OCI-M1 (cell line): ENCODE measurements around the gene RTL5.
"Not testable (repeated sequence)": the region's sequence is repeated elsewhere in the genome, so short reads cannot be mapped to it uniquely, and the experiment has no call there.

Source experiments
- DNase-seq: peaks from one replicate; lab custom pipeline; 2025; lab: John Stamatoyannopoulos, UW

RTL5 gene

GRCh38 chrX:72131317-72132294 lies at the start of gene RTL5:
TSS of gene RTL5 (minus strand) at chrX:72131915.
- DNase-seq = peak; percentile 72

GRCh38 chrX:72180539-72180938 lies 48.8 kb upstream of the RTL5 start:
- no peak for DNase-seq

DNA sequence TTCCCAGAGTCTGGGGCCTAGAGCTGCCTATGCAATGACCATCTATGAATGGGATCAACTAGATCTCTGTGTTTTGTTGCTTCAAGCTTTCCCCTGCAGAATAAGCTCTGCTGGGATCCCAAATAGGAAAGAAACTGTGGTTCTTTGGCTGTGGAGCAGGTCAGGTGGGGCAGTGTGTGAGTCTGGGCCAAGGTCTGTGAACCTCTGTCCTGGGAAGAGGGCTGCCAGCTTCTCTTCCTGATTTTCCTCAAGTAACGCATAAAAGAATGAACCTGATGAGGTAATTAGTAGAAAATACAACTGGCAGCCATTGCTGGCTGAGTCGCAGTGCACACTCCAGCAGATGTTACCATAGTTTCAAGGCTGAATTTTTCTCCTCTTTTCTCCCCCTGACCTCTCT lies 45.3 kb upstream of the RTL5 start:
- no peak for DNase-seq

DNA sequence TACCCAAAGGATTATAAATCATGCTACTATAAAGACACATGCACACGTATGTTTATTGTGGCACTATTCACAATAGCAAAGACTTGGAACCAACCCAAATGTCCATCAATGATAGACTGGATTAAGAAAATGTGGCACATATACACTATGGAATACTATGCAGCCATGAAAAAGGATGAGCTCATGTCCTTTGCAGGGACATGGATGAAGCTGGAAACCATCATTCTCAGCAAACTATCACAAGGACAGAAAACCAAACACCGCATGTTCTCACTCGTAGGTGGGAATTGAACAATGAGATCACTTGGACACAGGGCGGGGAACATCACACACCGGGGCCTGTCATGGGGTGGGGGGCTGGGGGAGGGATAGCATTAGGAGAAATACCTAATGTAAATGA lies 44.6 kb upstream of the RTL5 start:
- DNase-seq = not testable (repeated sequence)

DNA sequence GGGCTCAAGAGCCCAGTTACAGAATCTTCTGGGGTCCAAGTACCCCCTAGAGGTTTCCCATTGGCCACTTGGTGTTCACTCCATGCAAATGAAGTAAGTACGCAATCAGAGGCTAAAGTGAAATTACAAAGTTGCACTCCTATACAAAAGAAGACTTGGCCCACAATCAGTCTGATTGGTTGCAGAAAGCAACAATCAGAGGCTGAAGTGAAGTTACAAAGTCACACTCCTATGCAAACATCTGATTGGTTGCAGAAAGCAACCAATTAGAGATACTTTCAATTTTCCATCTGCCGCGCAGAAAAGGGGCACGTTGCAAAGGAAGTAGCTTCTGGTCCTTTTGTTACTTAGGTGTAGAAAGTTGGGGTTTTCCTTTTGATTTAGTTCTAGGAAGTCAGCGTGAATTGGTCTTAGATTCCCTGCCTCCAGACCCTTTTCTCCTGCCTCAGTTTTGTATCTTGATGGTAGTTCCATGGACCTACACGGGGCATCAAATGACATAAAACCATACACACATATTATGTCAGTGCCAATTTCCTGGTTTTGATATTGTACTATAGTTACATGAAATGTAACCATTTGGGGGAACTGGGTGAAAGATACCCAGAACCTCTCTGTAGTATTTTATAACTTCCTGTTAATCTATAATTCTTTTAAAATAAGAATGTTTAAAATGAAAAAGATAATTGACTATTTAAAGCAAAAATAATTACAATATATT lies 37.5 kb upstream of the RTL5 start:
- DNase-seq = peak; percentile 90

- DNase-seq = no peak
These were observed 33.8 kb upstream of the RTL5 start for GRCh38 chrX:72165551-72165950.

DNA sequence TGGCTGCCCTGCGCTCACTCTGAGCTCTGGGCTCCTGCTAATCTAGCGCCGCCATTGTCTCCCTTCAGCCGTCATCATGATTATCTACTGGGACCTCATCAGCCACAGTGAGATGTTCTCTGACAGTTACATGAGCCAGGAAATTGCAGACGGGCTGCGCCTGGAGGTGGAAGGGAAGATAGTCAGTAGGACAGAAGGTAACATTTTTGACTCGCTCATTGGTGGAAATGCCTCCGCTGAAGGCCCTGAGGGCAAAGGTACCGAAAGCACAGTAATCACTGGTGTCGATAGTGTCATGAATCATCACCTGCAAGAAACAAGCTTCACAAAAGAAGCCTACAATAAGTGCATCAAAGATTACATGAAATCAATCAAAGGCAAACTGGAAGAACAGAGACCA lies 28.1 kb upstream of the RTL5 start:
- DNase-seq = no peak

DNA sequence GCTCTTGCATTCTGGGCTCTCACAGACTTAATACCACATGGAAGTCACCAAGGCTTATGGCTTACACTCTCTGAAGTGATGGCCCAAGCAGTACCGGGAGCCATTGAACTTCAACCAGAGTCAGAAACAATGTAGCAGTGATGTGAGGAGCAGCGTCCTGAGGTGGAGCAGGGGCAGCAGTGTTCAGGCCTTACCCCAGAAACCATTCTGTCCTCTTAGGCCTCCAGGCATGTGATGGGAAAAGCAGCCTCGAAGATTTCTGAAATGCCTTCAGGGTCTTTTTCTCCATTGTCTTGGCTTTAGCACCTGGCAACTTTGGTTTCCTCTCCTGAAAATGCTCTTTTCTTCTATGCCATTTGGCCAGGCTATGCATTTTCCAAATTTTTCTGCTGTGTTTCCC lies 27.1 kb upstream of the RTL5 start:
- no peak for DNase-seq

DNA sequence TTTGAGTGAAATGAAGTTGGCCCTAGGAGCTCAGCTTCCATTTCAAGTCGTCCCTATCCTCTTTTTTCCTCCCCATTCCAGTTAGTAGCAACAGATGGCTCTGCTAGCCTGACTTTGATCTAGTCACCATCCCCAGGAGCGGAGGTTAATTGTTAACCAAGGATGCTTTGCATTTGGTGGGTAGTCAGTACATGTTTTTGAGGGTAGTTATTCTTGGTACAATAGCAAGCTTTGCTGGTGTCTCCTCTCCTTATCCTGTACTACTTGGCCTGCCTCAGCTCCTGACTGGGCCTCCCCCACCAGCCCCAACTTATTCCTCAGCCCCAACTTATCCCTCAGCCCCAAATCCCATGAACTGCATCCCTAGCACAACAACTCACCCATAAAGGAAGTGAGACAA lies 14.8 kb upstream of the RTL5 start:
- no peak for DNase-seq

DNA sequence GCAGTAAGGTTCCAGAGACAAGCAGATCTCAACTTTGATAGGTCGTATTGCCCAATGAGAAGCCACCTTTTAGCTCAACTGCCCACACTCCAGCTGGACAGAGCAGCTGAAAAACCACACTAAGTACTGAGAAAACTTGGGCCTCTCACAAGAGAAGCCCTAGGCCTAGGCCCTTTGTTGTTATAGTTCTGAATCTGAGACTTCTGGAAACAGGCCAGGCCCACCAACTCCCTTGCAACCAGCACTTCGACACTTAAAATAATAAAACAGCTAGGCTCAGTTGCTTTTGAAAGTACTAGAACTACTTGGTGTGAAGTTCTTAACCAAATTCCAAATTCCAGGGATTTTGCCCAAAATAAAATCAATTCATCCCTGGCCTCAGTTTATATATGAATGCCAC lies 13.5 kb upstream of the RTL5 start:
- DNase-seq = no peak

DNA sequence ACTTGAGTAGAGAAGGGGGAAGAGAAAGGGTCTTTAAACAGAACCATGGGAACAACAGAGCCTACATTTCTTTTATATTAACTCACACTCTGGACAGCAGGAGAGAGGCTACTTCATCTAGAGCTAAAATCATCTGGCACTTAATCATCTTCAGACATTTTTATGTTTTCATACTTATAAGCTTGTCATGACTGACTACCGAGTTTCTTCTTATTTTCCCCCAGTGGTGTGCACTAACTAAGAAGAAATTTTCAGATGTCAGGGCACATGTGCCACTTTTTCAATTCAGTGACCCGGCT lies 11.8 kb upstream of the RTL5 start:
- DNase-seq = no peak

- DNase-seq = no peak
These were observed 11.3 kb upstream of the RTL5 start for GRCh38 chrX:72142794-72143608.

DNA sequence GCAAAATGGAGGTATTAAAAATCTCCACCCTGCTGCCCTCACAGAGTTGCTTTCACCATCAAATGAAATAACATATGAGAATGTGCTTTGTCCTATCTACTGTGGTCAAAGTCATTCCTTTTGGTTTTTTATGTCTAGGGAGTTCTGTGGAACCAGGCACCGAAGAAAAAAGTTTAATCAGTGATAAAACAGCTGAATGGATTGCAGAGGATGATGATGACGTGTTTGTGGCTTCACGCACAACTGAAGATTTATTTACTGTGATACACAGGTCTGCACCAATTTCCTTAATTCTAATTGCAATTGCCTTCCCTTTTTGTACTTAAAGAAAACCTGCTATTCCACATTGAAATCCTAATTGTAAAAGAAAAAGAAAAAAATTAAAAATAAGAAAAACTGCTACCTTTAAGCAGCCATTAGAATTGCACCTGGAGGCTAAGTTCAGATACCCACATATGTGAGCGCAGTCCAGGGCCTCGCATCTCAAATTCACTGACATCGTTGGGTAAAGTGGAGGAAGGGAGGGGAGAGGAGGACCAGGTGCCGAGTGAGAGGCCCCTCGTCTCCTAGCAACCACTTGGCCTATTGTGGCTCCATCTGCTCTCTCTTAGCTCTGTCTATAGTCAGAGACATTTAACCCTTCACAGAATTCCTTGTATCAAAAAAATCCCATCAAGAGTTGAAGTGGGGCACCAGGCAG lies 10.5 kb upstream of the RTL5 start:
- no peak for DNase-seq

- DNase-seq = no peak
These were observed 9.8 kb upstream of the RTL5 start for GRCh38 chrX:72141372-72142004.

DNA sequence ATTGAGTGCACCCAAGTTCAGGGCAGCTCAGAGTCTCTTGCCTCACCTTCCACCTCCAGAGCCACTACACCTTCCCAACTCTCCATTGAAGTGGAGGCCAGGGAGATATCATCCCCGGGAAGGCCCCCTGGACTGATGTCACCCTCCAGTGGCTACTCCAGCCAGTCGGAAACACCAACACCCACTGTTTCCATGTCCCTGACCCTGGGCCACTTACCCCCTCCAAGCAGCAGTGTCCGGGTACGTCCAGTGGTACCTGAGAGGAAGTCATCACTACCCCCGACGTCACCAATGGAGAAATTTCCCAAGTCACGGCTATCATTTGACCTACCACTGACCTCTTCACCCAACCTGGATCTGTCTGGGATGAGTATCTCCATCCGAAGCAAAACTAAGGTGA lies 7.8 kb upstream of the RTL5 start:
- no peak for DNase-seq

GRCh38 chrX:72137846-72138495 lies 6.3 kb upstream of the RTL5 start:
- DNase-seq = no peak

DNA sequence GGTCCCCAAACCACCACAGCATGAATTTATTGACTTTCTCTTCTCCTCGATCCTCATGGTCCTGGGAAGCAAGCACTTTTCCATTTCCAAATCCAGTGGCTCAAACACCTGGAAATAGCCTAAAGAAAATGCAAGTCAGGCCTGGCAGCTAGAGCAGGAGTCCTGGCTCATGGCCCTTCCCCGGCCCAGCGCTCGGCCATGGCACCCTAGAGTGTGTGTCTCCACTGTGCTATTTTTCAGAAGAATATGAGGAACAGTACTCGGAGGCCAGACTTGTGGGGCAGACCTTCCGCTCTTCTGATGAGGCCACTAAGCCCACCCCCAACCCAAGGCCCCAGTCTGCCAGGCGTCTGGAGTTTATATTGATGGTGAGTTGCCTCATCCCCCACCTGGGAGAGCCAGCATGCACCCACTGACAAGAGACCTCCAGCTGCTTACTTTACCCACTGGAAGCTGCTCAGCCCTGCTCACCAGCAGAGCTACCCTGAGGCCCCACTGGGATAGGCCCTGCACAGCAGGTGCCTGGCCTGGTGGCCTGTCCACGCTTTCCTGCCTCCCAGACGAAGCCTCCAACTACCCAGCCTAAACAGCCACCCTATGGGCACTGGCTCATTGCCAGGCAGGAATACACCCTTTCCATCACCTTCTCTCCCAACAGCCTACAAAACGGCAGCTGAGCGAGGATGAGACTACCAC lies 2.3 kb upstream of the RTL5 start:
- DNase-seq = no peak

- no peak for DNase-seq
These were observed 741 bp upstream of the RTL5 start for GRCh38 chrX:72132456-72132855.

GRCh38 chrX:72130762-72131250 lies 909 bp downstream of the RTL5 start:
- DNase-seq = no peak

- DNase-seq = no peak
These were observed 1.5 kb downstream of the RTL5 start for GRCh38 chrX:72130156-72130761.
